Endothelial cell of umbilical vein (primary cell): ENCODE data around the gene SMC1B.

ENCODE experiments used
- CTCF ChIP-seq, 2 donors: IDR thresholded peaks; 1 replicate in 1 of 2; 2 replicates in 1 of 2; pipeline ENCODE4 v1.5.1; 2011; ENCODE audit warnings: low read length in 2 of 2, mild to moderate bottlenecking in 2 of 2, moderate library complexity in 2 of 2, control low read depth in 1 of 2, inconsistent platforms in 1 of 2, low read depth in 1 of 2; ENCODE audit not compliant: insufficient read depth in 1 of 2; ENCODE audit errors: extremely low read depth in 1 of 2
- EZH2 ChIP-seq: IDR thresholded peaks from 2 replicates; pipeline ENCODE4 v1.6.1; 2012; ENCODE audit warnings: borderline replicate concordance, low read depth, mild to moderate bottlenecking, moderate library complexity, low read length, inconsistent platforms; ENCODE audit not compliant: severe bottlenecking
- MAX ChIP-seq: IDR thresholded peaks from 2 replicates; pipeline ENCODE4 v1.6.1; 2011; ENCODE audit not compliant: insufficient read depth, insufficient read length
- POLR2A ChIP-seq: IDR thresholded peaks from 2 replicates; pipeline ENCODE4 v1.6.1; 2012; ENCODE audit warnings: low read depth, mild to moderate bottlenecking, control low read depth, low read length
- POLR2AphosphoS5 ChIP-seq: IDR thresholded peaks from 2 replicates; pipeline ENCODE4 v1.6.1; 2012; ENCODE audit warnings: low read depth, mild to moderate bottlenecking, control low read depth, low read length, moderate library complexity; ENCODE audit not compliant: insufficient read depth

- no peak for TF ChIP-seq CTCF (IDR thresholded peaks at IDR 0.05; ENCODE audit: extremely low read depth in 1 of 2, insufficient read depth in 1 of 2, low read depth in 1 of 2, low read length in 2 of 2)
- no peak for TF ChIP-seq POLR2AphosphoS5
- TF ChIP-seq POLR2A, result no peak
- TF ChIP-seq EZH2, result no peak
- TF ChIP-seq MAX, result no peak
Observed at GRCh38 chr22:45334528-45334927, 78.9 kb downstream of the SMC1B start.
